COLO829 (cell line): ENCODE results near the gene SPEN.

ENCODE experiments used
- DNase-seq: peaks from one replicate; pipeline ENCODE4 v3.0.0; 2012; ENCODE audit warnings: low spot score

The SPEN gene

DNA sequence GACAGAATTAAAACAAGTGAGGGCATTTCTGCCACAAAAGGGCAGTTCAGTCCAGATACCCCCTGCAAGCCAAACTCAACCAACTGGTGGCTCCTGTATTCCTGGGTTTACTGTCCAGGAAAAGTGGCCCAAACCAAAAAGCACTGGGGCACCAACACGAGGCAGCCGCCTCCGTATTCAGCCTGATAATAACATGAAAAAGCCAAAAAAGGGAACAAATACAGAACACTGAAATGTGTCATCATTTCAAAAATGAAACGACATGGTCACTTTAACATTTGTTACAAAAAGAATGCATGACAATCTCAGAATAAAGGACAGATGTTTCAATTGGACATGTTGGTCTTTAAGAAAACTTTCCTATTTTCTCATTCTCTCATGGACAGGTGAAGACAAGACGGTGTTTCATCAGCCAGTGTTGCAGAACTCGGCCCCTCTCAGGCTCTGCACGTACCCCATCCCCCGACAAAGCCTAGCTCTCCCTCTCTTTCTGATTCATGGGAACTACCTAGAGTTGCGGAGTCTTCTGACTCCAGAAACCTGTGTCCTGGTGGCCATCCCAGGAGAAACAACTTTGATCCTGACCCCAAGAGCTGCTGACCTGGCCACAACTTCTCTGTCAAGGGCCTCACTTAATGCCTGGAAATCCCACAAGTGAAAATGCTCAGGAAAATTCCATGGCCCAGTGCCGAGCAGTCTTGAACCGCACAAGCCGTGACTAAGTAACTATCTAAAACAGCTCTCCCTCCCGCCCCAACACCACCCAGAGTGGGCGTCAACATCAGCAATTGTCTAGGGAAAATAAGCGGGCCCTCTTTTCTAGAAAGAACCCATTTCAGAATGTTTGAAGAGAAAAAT, 101.3 kb downstream of the SPEN start:
- DNase-seq, result no peak

DNA sequence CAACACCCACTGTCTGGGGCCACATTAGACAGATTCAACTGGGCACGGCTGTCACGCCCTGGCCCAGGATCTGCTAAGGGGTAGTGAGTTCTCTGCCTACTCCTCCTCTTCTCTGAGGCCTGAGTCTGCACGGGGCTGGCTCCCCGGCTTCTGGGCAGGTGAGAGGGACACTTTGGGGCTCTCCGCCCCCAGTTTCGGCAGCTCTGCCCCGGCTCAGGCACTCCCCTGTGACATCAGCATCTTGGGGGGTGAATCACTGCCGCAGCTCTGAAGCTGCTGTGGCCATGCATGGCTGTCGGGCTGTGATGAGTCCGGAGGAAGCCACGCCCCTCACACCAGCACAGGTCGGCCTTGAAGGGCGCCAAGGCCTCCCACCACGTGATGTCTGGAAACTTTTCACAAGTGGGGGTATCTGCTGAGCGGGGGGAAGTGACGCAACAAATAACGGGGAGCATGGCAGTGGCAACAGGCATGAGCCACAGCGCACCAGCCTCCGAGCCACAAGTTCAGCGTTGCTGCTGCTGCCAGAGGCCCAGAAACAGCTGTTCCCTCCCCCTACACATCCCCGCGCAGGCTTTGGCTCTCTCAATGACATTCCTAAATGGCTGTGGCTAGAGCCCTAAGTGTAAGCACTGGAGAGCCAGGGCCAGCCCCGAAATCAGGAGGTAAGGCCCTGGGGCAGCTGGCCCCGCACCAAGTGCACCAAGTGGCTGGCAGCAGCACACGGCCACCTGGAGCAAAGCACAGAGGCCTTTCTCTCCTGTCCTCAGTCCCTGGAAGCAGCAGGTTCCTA, 102.1 kb downstream of the SPEN start:
- no peak for DNase-seq

DNA sequence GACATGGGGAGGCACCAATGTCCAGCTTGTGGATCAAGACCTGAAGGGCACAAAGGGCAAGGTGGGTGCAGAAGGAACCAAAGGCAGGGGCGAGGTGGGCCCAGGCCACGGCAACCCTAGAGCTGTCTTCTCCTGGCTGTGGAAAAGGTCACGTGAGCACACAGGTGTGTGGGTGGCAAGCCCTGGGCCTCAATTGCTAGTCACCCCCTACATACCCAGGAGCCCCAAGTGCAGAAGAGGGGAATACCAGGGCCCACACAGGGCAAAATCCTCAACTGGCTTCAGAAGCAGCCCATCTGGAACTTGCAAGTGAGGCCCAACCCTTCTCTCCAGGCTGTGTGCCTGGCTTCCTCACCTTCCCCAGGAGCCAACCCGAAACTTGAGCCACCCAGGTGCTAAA, 102.8 kb downstream of the SPEN start:
- DNase-seq, result no peak

- DNase-seq, result peak; percentile 18
Observed at GRCh38 chr1:15950763-15951295, 103.3 kb downstream of the SPEN start.

DNA sequence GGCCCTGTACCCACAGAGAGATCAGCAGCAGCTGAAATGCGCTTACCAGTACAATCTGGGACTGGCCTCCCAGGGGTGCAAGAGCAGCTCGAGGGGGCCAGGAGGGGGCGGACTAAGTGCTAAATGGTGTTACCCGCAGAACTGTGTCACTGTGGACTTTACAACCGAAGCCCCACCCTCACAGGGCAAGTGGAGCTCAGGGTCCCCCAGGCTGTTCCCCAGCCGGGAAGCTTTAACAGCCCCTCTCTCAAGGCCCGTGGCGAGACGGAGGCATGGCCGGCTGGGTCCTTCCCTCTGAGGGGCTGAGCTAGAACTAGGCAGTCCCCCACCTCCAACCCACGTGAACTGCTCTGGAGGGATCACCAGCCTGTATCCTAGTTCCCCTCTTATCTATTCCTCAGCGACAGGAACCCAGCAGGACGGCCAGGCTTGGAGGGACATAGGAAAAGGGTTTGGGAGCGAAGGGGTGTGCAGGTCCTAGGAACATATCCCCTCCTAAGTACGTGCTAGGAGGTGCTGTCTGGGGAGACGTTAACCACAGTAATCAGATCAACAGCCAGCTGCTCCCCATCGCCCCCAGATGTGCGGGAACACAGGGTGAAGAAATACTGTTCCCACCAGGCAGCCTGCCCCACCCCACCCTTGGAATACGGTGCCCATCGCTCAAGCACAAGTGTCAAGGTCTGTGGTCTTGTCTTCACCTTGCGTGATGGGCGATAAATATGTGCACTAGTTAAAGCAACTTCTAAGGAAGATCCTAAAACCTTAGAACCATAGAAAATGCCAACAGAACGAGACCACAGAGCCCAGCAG, 104.0 kb downstream of the SPEN start:
- no peak for DNase-seq

GRCh38 chr1:15952317-15953258, 105.1 kb downstream of the SPEN start:
- no peak for DNase-seq

DNA sequence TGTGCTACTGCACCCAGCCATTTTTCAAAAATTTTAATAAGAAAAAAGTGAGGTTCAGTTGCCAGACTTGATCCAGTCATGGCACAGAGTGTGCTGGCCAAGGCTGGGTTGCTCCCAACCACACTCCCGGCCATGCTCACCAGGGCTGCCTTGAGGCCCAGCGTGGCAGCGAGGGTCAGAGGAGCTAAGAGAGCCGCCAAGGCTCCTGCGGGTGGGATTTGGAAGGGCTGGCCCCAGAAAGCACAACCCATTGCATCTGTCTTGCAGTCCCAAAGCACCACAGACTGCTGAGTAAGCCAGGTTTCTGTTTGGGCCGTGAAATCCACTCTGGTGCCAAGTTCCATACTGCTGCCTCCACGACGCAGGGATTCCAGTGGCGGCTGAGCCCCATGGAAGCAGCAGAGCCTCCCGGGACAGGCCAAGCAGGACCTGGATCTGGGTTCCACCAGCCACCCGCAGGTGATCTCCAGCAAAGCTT, 105.8 kb downstream of the SPEN start:
- no peak for DNase-seq

- no peak for DNase-seq
Observed at GRCh38 chr1:15953791-15954241, 106.3 kb downstream of the SPEN start.

GRCh38 chr1:15954316-15954715, 106.8 kb downstream of the SPEN start:
- no peak for DNase-seq

DNA sequence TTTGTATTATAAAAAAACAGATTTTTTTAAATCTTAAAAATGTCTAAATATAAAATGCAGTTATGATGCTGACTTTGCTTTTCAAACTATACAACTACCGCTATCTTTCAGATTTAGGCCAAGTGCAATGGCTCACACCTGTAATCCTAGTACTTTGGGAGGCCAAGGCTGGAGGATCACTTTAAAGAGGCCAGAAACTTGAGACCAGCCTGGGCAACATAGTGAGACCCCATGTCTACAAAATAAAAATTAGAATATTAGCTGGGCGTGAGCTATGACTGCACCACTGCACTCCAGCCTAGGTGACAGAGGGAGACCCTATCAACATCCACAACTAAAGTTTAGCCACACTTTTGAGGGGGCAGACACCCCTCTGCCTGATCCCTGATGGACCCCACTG, 108.0 kb downstream of the SPEN start:
- no peak for DNase-seq

GRCh38 chr1:15956150-15956549, 108.6 kb downstream of the SPEN start:
- no peak for DNase-seq

DNA sequence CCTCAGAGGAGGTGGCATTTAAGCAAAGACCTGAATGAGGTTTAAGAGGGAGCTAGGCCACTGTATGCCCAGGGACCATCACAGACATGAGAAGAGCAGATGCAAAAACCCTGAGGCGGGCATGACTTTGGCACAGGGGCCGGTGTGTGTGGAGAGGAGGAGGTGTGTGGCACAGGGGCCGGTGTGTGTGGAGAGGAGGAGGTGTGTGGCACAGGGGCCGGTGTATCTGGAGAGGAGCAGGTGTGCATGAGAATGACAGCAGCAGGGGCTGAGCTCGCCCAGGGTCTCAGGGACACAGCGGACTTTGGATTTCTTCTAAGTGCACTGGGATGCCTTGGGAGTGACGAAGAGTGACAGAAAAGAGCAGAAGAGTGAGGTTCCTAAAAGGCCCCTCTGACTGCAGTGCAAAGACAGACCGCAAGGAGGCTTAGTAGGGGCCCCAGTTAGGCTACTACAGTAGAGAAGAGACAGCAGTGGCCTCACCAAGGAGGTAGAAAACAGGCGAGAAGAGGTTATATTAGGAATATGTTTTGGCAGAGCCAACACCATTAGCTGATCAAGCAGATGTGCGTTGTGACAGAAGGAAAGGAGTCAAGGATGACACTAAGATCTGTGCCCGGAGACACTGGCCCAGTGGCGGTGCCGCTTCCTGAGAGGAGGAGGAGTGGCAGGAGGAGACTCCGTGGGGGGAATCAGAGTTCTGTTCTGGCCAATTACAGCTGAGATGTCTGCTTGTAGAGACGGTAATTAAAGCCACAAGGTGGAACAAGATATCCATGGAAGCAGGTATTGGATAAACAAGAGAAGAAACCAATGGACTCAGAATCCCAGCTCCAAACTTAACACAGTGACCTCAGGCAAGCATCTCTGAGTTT, 110.0 kb downstream of the SPEN start:
- no peak for DNase-seq

DNA sequence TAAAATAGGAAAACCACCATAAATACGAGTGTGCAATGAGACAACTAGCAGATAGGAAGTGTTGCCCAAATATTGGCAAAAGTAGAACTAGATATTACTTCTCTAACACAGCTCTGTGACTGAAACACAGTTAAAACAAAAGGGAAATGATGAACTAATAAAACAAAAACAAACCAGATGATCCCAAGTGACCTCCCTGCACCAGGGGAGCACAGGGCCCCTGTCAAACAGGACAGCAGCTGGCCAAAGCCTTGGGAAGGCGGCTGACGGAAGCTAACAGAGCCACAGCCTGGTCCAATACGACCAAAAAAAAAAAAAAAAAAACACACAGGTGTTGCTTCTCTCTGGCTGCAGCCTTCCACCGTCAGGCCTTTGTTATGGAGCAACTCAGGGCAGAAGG, 110.6 kb downstream of the SPEN start:
- no peak for DNase-seq

GRCh38 chr1:15958793-15959192, 111.3 kb downstream of the SPEN start:
- DNase-seq, result no peak

GRCh38 chr1:15959424-15959823, 111.9 kb downstream of the SPEN start:
- DNase-seq, result no peak

GRCh38 chr1:15959827-15960446, 112.4 kb downstream of the SPEN start:
- DNase-seq, result no peak

GRCh38 chr1:15960808-15961207, 113.3 kb downstream of the SPEN start:
- no peak for DNase-seq

GRCh38 chr1:15961492-15961891, 114.0 kb downstream of the SPEN start:
- DNase-seq, result no peak

- DNase-seq, result no peak
Observed at GRCh38 chr1:15962176-15962575, 114.7 kb downstream of the SPEN start.
